Tibial nerve (tissue), 4 donors: ENCODE results near the gene ZCCHC24. TPM values are rescaled to one million over a fixed set of nuclear protein-coding genes. Genes with fewer than 3 reads are reported as not detected.

Experiments
- DNase-seq, 2 donors: peaks; one replicate each; pipeline ENCODE4 v3.0.0-alpha.2; 2019; ENCODE audit warnings: low spot score in 2 of 2
- H3K27ac ChIP-seq, 4 donors: fragments of 200-600 bp; sonication (generic) in 3 of 4; one replicate each; pipeline ENCODE4 v1.5.1; 2017 to 2019; ENCODE audit warnings: mild to moderate bottlenecking in 1 of 4
- H3K27me3 ChIP-seq, 2 donors: fragments of 200-600 bp; sonication (generic) in 1 of 2; one replicate each; pipeline versions ENCODE4 v1.5.1 to v1.6.0; 2017 to 2019
- H3K36me3 ChIP-seq, 3 donors: fragments of 200-600 bp; sonication (generic); one replicate each; pipeline ENCODE4 v1.5.1; 2018 to 2019
- H3K4me1 ChIP-seq, 4 donors: fragments of 200-600 bp; sonication (generic) in 3 of 4; one replicate each; pipeline ENCODE4 v1.5.1; 2017 to 2019
- H3K4me3 ChIP-seq, 4 donors: fragments of 200-600 bp; sonication (generic) in 3 of 4; one replicate each; pipeline ENCODE4 v1.5.1; 2017 to 2019; ENCODE audit warnings: mild to moderate bottlenecking in 1 of 4, moderate library complexity in 1 of 4
- H3K9me3 ChIP-seq, 4 donors: fragments of 200-600 bp; sonication (generic) in 3 of 4; one replicate each; pipeline ENCODE4 v1.5.1; 2017 to 2019
- EP300 ChIP-seq, 2 donors: sonication (generic); formaldehyde crosslinking; IDR thresholded peaks; one replicate each; pipeline ENCODE4 v1.6.1; 2017; ENCODE audit warnings: antibody characterized with exemption in 2 of 2, mild to moderate bottlenecking in 1 of 2
- POLR2A ChIP-seq, 2 donors: fragments of 450-650 bp; IDR thresholded peaks; one replicate each; pipeline ENCODE4 v1.6.1; 2017; ENCODE audit warnings: antibody characterized with exemption in 2 of 2, mild to moderate bottlenecking in 2 of 2, moderate library complexity in 2 of 2
- WGBS, 2 donors: methylation state at CpG; one replicate each; pipeline ENCODE4 v1.1.5; 2018; 5-methylcytosine and 5-hydroxymethylcytosine counted together
- total RNA-seq, 4 donors: library from RNA; depleted of rRNA; stranded (reverse); fragments of >200 nt; gene quantifications; one replicate each; pipeline ENCODE4 v1.1.0, GENCODE V29; 2016
- TF ChIP-seq, protein P1 (sequence below), 5 experiments: fragments of 200-600 bp in 3 of 5; fragments of 450-650 bp in 2 of 5; sonication (generic) in 3 of 5; IDR thresholded peaks; one replicate each; pipeline ENCODE4 v1.5.1; 2016 to 2019; ENCODE audit warnings: antibody characterized with exemption in 5 of 5, mild to moderate bottlenecking in 3 of 5, moderate library complexity in 2 of 5

ZCCHC24 gene
- total RNA-seq, 4 donors from 2014 or later, result 122 to 165 (median 138) TPM

DNA sequence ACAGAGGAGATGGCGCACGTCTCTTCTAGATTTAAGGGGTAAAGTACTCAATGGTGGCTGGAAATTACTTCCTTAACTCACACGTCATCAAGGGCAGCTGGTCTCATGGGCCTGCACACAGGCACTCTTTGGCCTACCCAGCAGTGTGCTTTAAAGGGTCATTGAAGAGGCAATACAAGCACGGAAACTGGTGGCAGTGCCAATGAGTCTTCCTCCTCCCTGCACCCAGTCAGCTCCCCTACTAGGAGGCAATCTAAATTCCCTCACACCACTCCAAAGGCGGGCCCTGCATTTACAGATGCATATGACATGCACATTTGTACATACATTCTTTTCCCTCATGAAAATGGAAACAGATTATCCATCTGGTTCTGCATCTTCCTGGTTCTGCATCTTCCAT lies 50.8 kb downstream of the ZCCHC24 start:
- no peaks in the 10 kb centered on the region for H3K27me3 ChIP-seq
- H3K36me3 ChIP-seq, result peaks cover 0 to 40% (median 0%) of the 10 kb centered on the region in 3 donors
- TF ChIP-seq EP300 (IDR thresholded peaks at IDR 0.05), result no peak
- TF ChIP-seq, protein P1, sequence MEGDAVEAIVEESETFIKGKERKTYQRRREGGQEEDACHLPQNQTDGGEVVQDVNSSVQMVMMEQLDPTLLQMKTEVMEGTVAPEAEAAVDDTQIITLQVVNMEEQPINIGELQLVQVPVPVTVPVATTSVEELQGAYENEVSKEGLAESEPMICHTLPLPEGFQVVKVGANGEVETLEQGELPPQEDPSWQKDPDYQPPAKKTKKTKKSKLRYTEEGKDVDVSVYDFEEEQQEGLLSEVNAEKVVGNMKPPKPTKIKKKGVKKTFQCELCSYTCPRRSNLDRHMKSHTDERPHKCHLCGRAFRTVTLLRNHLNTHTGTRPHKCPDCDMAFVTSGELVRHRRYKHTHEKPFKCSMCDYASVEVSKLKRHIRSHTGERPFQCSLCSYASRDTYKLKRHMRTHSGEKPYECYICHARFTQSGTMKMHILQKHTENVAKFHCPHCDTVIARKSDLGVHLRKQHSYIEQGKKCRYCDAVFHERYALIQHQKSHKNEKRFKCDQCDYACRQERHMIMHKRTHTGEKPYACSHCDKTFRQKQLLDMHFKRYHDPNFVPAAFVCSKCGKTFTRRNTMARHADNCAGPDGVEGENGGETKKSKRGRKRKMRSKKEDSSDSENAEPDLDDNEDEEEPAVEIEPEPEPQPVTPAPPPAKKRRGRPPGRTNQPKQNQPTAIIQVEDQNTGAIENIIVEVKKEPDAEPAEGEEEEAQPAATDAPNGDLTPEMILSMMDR (IDR thresholded peaks at IDR 0.05), result no peak
- no peak for TF ChIP-seq POLR2A (IDR thresholded peaks at IDR 0.05)
- no peak overlapping the region for H3K4me3 ChIP-seq
- WGBS, 2 donors, result 67 to 72% methylated on average over 5 of the region's 5 CpGs
- H3K27ac ChIP-seq, result peak overlapping the region in 1 of 4 donors; percentile 84
- peaks cover 0 to 81% (median 29%) of the 10 kb centered on the region in 4 donors for H3K4me1 ChIP-seq
- H3K9me3 ChIP-seq, result no peaks in the 10 kb centered on the region
- no peak for DNase-seq

DNA sequence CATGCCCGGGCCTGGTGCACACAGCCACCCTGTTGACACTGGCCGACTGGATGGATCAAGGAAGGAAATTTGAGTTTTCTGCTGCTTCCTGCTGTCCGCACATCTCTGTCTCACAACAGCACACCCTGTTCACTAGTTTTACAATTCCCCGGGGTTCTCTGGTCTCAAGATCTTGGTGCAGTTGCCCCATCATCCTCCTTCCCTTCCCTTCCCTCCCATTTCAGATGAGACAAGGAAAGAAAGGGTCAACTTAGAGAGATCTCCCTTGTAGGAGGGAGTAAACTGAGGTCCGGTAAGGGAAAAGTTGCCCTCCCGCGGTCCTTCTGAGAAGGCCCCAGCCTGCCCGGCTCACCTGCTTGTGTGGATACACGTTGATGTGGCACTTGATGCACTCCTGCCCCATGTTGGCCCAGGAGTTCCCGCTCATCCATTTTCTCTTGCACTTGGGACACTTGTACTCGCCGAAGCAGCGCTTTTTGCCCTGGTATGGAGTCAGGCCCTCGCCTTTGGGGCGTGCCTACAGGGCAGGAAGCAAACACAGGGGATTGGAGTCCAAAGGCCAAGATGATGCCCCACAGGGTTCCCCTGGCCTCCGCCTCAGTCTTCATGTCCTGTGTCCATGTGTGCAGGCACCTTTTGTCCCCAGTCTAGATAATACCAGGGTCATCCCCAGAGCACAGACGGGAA lies 51.4 kb downstream of the ZCCHC24 start:
- no peak for TF ChIP-seq EP300 (IDR thresholded peaks at IDR 0.05)
- TF ChIP-seq POLR2A (IDR thresholded peaks at IDR 0.05), result no peak
- TF ChIP-seq, protein P1 (IDR thresholded peaks at IDR 0.05), result no peak
- Histone ChIP-seq H3K27ac (peak overlapping the region in 2 of 4 donors; percentile 7 to 84), H3K36me3 (peaks cover 0 to 44% (median 0%) of the 10 kb centered on the region in 3 donors), H3K4me3 (no peak overlapping the region), H3K27me3 (no peaks in the 10 kb centered on the region), H3K4me1 (peaks cover 0 to 83% (median 28%) of the 10 kb centered on the region in 4 donors), H3K9me3 (no peaks in the 10 kb centered on the region)
- WGBS, 2 donors, result 87 to 89% methylated on average over 17 of the region's 17 CpGs
- DNase-seq, result no peak

DNA sequence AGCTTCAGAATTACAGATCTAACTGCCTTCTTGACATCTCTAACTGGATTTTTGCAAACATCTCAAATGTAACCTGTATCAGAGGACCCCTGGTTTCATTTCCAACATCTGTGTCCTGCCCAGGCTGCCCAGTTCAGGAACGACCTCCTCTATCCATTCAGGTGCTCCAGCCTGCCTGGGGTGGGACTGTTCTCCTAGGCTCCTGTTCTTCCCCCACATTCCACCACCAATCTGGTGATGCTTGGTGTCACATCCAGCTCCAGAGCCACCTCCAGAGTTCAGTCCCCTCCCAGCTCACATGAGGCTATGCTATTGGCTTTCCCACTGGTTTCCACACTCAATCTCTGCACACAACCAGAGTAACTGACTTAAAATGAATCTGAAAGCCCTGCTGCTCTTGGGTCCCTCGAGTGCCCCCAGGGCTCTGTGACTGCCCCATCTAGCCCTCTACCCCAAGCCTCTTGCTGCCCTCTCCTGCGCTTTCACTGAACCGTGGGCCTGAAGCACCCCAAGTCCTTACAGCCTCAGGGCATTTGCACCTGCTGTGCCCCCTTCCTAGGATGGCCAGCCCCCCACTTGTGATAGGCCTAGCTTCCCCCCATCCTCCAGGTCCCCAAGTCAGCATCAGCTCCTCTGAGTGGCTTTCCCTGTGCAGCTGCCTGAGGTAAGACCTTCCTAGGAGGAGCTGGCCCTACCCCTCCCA lies 52.1 kb downstream of the ZCCHC24 start:
- WGBS, 2 donors, result 80 to 88% methylated on average over 4 of the region's 4 CpGs
- no peak for TF ChIP-seq EP300 (IDR thresholded peaks at IDR 0.05)
- TF ChIP-seq, protein P1 (IDR thresholded peaks at IDR 0.05), result no peak
- TF ChIP-seq POLR2A (IDR thresholded peaks at IDR 0.05), result no peak
- Histone ChIP-seq H3K4me1 (peaks cover 0 to 83% (median 24%) of the 10 kb centered on the region in 4 donors), H3K36me3 (peaks cover 0 to 51% (median 0%) of the 10 kb centered on the region in 3 donors), H3K4me3 (no peak overlapping the region), H3K27ac (peak overlapping the region in 2 of 4 donors; percentile 7 to 84), H3K27me3 (no peaks in the 10 kb centered on the region), H3K9me3 (no peaks in the 10 kb centered on the region)
- DNase-seq, result no peak

DNA sequence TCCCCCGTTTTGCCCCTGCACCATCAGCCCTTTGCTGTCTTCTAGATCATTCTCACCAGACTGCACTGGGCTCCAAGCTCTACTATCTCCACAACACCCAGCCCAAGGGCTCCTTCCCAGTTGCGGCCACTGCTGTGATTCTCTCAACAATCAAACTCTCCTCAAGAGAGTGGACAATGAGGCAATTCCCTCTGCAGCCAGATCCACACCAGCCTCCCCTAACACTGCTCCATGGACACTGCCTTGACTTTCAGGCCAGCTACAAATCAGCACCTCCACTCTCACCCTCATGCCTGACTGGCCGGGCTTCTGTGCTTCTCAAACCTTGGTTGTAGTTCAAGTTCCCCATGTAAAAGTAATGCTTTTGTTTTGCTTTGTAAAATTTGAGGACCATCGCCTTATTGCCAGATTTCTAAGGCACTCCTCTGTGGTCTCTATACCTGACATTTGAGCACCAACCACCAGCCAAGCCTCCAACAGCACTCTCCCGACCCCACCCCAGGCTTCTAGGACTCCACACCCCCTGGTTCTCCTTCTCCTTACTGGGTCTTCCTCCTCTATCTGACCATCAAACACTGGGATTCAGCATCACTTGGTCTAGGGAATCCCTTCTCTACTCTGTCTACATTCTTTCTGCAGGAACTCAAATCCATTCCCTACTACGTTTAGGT lies 52.8 kb downstream of the ZCCHC24 start:
- peaks cover 0 to 78% (median 20%) of the 10 kb centered on the region in 4 donors for H3K4me1 ChIP-seq

More for the DNA sequence above, 52.8 kb downstream of the ZCCHC24 start:
- Histone ChIP-seq H3K27ac (peak overlapping the region in 2 of 4 donors; percentile 7 to 84), H3K36me3 (peaks cover 0 to 58% (median 0%) of the 10 kb centered on the region in 3 donors), H3K9me3 (no peaks in the 10 kb centered on the region), H3K27me3 (no peaks in the 10 kb centered on the region), H3K4me3 (no peak overlapping the region)
- DNase-seq, result no peak
- no peak for TF ChIP-seq POLR2A (IDR thresholded peaks at IDR 0.05)
- TF ChIP-seq, protein P1 (IDR thresholded peaks at IDR 0.05), result no peak
- no peak for TF ChIP-seq EP300 (IDR thresholded peaks at IDR 0.05)
- 67 to 76% methylated on average over 6 of the region's 6 CpGs for WGBS, 2 donors
